Naive thymus-derived CD4-positive, alpha-beta T cell (primary cell): Measurements from ENCODE around the gene TRMT10B. TPM values are rescaled to one million over a fixed set of nuclear protein-coding genes. Genes with fewer than 3 reads are reported as not detected.

Experiments
- polyA plus RNA-seq, 2 donors: library from polyadenylated mRNA; unstranded; fragments of 300-500 nt; fragmentation: Illumina TruSeq; gene quantifications; one replicate each; pipeline ENCODE4 v1.2.3, GENCODE V29; 2021
- total RNA-seq, 6 experiments: library from RNA in 5 of 6; stranded (reverse) in 5 of 6; gene quantifications; 1 replicate in 5 of 6; 2 replicates in 1 of 6; pipeline ENCODE4 v1.2.3 and lab custom pipeline; 2021 to 2026

Gene TRMT10B
- total and polyA plus RNA-seq, 7 experiments from 2014 or later: 15.3 to 28.9 (median 18.5) TPM

Other genes starting within 250 kb of the TRMT10B start
- 1 to 10 TPM in 4 of 5 experiments, under 1 TPM in 1; 0.85 to 2.6 (median 2.2) TPM for gene FBXO10, start 177.4 kb upstream of the TRMT10B start, total RNA-seq
- under 1 TPM; 0.37 to 0.86 TPM for gene FBXO10, start 177.4 kb upstream of the TRMT10B start, polyA plus RNA-seq
- 10 to 100 TPM; 33.6 to 86.8 (median 44.7) TPM for gene TOMM5, start 161.2 kb upstream of the TRMT10B start, total RNA-seq
- 100 to 1,000 TPM; 122 to 172 TPM for gene TOMM5, start 161.2 kb upstream of the TRMT10B start, polyA plus RNA-seq
- not detected for gene FRMPD1, start 102.9 kb upstream of the TRMT10B start, total RNA-seq
- not detected for gene FRMPD1, start 102.9 kb upstream of the TRMT10B start, polyA plus RNA-seq
- gene EXOSC3, start 31.3 kb downstream of the TRMT10B start, total RNA-seq: 10 to 100 TPM; 27.8 to 66.1 (median 60.7) TPM
- 10 to 100 TPM; 17.2 to 35.2 TPM for gene EXOSC3, start 31.3 kb downstream of the TRMT10B start, polyA plus RNA-seq
- 10 to 100 TPM; 12.1 to 22.5 (median 21.3) TPM for gene DCAF10, start 47.0 kb downstream of the TRMT10B start, total RNA-seq
- 10 to 100 TPM; 27.4 to 28.6 TPM for gene DCAF10, start 47.0 kb downstream of the TRMT10B start, polyA plus RNA-seq
- gene SLC25A51, start 150.3 kb downstream of the TRMT10B start, total RNA-seq: 10 to 100 TPM; 20.2 to 37.8 (median 30.2) TPM
- gene SLC25A51, start 150.3 kb downstream of the TRMT10B start, polyA plus RNA-seq: 10 to 100 TPM; 10.8 to 11.6 TPM